ENCODE measurements around the gene RAB31.

The RAB31 gene

GRCh38 chr18:9739516-9739915 lies 31.4 kb downstream of the RAB31 start:
- no peak for FAIRE-seq

GRCh38 chr18:9740071-9740470 lies 32.0 kb downstream of the RAB31 start:
- no peak for FAIRE-seq

GRCh38 chr18:9741406-9741792 lies 33.3 kb downstream of the RAB31 start:
- FAIRE-seq, result no peak

GRCh38 chr18:9741793-9742523 lies 33.9 kb downstream of the RAB31 start:
- no peak for FAIRE-seq

- FAIRE-seq, result no peak
Observed at GRCh38 chr18:9742524-9743131, 34.5 kb downstream of the RAB31 start.

- no peak for FAIRE-seq
Observed at GRCh38 chr18:9743200-9744016, 35.3 kb downstream of the RAB31 start.

GRCh38 chr18:9746958-9747357 lies 38.9 kb downstream of the RAB31 start:
- FAIRE-seq, result no peak

GRCh38 chr18:9749611-9750010 lies 41.5 kb downstream of the RAB31 start:
- FAIRE-seq, result no peak

GRCh38 chr18:9750112-9750511 lies 42.0 kb downstream of the RAB31 start:
- FAIRE-seq, result no peak

GRCh38 chr18:9750606-9751304 lies 42.7 kb downstream of the RAB31 start:
- FAIRE-seq, result no peak

- no peak for FAIRE-seq
Observed at GRCh38 chr18:9751371-9752031, 43.4 kb downstream of the RAB31 start.

GRCh38 chr18:9753846-9754245 lies 45.7 kb downstream of the RAB31 start:
- FAIRE-seq, result no peak

GRCh38 chr18:9755110-9755509 lies 47.0 kb downstream of the RAB31 start:
- FAIRE-seq, result no peak

- FAIRE-seq, result no peak
Observed at GRCh38 chr18:9755615-9756014, 47.5 kb downstream of the RAB31 start.

- FAIRE-seq, result no peak
Observed at GRCh38 chr18:9756271-9756932, 48.3 kb downstream of the RAB31 start.

GRCh38 chr18:9756933-9757470 lies 48.9 kb downstream of the RAB31 start:
- no peak for FAIRE-seq

GRCh38 chr18:9757827-9758621 lies 49.9 kb downstream of the RAB31 start:
- no peak for FAIRE-seq

GRCh38 chr18:9758624-9759075 lies 50.5 kb downstream of the RAB31 start:
- no peak for FAIRE-seq

- no peak for FAIRE-seq
Observed at GRCh38 chr18:9760641-9761040, 52.5 kb downstream of the RAB31 start.

GRCh38 chr18:9762526-9762925 lies 54.4 kb downstream of the RAB31 start:
- no peak for FAIRE-seq

GRCh38 chr18:9763157-9763556 lies 55.1 kb downstream of the RAB31 start:
- no peak for FAIRE-seq

Measured in A204.1 (cell line).